T-helper 1 cell treated with Interleukin-12 subunit alpha and Interleukin-12 subunit beta and Interleukin-4 antibody, amounts not matched to agents 30 ng/mL and 1 ng/mL, for 36 hours (primary cell): ENCODE measurements around the gene TDRD5. TPM values are rescaled to one million over a fixed set of nuclear protein-coding genes. Genes with fewer than 3 reads are reported as not detected.

Experiments used
- intact Hi-C: fragments of 100-400 bp; cut with micrococcal nuclease; formaldehyde crosslinking; loops from one replicate; pipeline ENCODE4 v1.15.1; 2024
- total RNA-seq: library from RNA; stranded (reverse); gene quantifications from 2 replicates; pipeline ENCODE4 v1.2.3, GENCODE V29; 2022

Gene TDRD5, protein sequence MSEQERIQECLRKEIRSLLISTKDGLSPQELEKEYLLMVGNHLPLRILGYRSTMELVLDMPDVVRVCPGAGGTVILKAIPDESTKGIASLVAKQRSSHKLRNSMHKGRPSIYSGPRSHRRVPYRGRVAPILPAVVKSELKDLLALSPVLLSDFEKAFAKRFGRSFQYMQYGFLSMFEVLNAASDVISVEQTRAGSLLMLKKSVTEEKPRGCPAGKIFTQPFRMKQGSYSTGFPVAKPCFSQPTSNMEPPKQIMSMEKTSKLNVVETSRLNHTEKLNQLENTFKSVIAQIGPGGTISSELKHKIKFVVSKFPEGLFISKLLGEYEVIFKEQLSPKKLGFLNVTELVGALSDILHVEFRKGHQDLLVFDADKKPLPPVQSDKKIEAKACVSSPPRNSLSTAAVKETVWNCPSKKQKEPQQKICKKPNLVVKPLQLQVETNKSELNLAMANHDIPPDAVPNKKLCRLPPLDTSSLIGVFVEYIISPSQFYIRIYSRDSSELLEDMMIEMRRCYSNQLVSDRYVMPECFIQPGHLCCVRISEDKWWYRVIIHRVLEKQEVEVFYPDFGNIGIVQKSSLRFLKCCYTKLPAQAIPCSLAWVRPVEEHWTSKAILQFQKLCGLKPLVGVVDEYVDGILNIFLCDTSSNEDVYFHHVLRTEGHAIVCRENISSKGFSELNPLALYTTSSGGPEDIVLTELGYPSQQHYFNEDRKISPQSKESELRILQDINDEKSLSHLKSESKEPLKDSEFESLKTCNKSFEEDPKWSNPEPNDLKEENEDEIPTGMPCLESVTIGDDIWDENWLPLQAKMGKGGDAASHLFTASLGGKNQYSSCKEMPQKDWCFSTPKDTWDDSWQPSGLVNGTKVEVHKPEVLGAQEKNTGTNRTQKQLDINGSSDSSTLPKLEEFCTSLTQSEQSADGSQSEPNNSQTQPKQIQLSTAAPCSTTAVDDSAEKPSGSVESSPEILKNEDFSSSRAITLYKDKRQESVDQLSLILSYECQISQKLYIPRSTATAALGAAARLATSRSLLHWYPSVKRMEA
- not detected in 2 replicates for total RNA-seq

DNA sequence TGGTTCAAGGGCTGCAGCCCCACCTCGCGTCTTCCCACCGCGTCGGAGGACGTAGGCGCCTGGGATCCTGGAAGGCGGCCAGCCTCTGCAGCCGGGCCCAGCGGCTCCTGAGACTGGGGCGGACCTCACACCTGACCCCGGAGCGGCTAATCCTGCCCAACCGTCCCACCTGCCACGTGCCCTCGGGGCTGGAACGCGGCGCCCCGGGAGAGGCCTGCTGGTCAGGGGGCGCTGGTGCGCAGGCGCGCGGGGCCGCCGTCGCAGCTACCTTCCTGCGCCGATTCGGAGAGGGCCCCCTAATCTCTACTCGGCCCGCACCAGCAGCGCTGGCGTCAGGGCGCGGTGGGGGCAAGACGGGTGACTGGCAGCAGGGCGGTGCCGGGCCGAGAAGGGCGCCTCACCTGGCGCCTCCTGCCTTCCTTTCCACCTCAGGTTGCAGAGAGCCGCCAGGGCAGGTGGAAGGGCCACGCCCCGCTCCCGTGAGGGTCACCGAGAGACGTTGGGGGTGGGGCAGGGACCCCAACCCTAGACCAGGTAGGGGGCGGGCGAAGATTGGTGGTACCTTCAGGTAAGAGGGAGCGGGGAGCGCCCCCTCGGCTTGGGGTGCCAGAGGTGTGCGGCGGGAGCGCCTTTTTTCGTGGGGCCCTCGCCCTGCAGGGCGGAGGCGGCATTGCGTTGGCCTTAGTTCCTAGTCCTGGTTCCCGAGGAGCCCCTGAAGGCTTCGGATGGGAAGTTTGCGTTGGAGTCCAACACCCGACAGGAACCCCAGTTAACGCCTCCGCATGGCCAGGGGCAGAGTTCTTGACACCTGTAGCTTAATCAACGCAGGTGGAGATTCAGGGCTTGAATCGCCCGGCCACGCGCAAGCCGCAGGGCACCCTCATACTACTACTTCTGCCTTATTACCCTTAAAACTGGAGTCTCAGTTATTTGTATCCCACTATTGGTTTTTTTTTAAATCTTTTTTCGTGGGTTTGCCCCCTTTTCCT, at the start of gene TDRD5:
Gene TDRD5 (plus strand): TSS at position 241 of the 989 bp plus-strand sequence. CDS start 784 bp downstream, outside the sequence.
- intact Hi-C loops = no loop called here

DNA sequence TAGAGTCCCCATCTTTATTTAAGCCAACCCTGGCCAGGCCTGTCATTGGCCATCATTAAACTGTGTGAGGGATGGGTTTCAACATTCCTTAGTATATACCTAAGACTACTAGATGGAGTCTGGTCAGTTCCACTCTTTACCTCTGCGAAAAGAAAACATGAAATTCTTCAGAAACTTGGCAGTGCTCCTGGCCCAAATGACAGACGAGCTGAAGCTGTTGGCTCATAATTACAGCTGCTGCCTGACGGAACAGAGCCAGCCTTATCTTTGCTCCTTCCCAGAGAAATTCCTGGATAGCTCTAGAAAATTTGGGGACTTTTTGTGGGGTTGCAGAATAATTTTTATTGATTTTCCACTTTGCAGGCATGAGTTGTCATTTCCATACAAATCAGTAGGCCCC, 46.3 kb upstream of the TDRD5 start:
- intact Hi-C loops = no loop called here

DNA sequence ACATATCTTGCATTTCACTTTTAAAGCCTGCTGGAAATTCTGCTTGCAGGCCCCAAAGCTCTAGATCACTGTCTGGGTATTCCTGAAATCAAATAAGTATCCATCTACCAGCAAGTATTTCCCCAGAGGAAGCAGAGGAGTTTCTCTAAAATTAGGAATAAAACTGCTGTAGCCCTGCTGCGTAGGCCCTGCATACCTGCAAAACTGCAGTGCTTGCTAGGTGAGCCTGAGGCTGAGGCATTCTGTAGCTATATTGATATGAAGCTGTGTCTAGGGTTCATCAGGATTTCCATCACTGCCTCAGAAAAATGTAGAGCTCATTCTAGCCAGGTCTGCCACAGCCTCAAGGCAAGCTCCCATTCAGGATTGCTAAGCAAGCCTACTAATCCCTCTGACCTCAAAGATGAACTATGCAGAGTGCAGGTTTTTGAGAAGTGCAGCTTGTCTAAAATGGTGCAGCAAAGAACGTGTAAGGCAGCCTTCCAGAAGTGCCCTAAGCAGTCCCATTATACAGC, 44.6 kb upstream of the TDRD5 start:
- intact Hi-C loops = no loop called here

DNA sequence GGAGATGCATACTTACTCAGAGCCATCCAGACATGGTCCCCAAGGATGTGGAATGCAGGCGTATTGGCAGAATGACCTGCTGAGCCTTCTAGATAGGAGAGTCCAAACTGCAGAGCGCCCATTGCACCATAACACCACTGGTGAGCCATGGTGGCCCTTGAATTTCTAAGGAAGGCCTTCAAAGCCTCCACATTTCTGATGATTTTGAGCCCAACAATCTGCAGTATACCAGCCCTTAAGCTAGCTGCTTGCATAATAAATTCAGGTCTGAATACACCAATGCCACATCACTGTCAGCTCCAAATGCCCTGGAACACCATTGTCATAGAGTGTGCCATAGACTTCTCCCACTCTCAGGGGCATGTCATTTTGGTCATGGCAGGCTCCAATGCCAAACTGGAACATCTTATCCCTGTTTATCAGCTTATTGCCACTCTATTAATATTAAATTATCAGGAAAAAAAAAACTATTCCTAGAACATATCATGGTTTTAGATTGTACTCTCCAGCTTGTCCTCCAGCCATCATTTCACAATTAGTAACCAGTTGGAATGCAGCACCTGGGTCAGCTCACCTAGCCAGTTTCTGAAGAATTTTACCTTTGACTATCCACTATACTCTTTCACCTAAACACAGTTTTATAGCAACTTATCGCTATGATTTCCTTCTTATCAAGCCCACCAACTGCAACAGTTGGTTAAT, 42.8 kb upstream of the TDRD5 start:
- intact Hi-C loops = no loop called here

DNA sequence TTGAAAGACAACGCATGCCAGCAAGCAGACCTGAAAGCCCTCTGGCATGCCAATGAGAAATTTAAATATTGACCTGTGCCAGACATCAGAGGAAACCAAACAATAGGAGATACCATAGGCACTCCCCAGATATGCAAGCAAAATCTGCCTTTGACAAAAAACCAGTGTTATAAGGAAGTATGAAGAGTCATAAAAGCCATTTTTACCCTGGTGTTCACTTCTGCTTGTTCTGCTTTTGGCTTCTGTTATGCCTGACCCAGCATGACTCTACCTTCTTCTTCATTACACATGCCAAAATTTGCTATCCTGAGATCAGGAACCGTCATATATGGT, 42.3 kb upstream of the TDRD5 start:
- intact Hi-C loops = no loop called here

DNA sequence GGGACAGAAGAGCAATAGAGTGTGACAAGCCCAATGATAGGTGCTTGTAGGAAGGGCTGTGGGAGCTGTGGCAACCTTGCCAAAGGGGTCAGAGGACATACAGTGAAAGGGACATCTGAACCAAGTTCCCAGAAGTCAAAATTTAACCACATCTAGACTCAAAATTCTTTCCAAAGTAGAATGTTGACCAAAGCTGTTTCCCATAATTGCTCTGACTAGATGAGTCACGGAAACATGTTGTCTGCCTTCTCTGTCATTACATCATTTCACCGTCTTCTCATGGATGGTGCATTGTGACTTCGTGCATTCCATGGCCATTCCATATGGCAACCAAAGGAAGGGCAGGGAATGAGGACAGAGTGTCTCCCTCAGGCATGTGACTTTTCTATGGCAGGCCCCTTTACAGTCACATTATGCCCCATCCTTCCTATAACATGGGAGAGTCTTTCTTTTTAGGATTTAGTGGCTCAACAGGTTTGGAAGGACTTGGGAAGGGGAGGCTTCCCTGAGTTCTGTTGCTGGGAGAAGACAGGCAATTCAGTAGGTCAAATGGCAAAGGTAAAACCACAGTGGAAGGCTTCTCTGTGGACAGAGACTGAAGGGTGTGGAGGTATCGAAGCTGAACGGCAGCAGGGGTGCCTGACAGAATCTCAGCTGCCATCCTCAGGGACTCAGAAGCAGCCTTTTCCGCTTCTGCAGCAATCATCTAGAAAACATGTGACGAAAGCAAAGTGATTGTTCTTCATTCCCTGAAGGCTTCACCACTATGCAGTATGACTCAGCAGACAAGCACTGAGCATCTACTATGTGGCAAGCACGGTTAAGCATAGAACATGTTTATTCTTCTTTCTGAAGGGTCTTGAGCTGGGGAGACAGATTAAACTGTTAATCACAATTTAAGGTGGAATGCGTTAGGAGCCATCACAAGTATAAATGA, 40.6 kb upstream of the TDRD5 start:
- intact Hi-C loops = no loop called here

DNA sequence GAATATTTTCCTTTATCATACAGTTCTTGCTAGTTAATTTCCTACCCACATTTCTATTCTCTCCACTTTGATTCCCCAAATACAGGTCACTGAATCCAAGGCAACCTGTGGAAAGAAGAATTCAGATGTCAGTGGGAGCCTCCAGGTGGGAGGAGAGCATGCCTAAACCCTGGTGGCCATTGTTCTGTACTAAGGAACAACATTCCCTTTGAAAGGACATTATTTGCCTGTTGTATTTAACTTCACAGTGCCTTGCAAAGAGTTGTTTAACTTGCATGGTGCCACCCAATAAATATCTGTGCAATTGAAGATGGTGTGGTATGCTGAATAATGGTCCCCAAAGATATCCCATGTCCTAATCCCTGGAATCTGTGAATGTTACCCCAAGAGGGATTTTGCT, 37.2 kb upstream of the TDRD5 start:
- intact Hi-C loops = no loop called here

DNA sequence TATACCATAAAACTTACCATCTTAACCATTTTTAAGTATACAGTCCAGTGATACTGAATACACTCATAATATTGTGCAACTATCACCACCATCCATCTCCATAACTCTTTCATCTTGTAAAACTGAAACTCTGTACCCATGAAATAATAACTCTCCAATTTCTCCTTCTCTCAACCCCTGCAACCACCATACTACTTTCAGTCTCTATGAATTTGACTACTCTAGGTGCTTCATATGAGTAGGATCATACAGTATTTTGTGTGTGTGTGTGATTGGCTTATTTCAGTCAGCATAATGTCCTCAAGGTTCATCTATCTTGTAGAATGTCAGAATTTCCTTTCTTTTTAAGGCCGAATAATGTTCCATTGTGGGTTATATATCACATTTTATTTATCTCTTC, 33.6 kb upstream of the TDRD5 start:
- intact Hi-C loops = no loop called here

DNA sequence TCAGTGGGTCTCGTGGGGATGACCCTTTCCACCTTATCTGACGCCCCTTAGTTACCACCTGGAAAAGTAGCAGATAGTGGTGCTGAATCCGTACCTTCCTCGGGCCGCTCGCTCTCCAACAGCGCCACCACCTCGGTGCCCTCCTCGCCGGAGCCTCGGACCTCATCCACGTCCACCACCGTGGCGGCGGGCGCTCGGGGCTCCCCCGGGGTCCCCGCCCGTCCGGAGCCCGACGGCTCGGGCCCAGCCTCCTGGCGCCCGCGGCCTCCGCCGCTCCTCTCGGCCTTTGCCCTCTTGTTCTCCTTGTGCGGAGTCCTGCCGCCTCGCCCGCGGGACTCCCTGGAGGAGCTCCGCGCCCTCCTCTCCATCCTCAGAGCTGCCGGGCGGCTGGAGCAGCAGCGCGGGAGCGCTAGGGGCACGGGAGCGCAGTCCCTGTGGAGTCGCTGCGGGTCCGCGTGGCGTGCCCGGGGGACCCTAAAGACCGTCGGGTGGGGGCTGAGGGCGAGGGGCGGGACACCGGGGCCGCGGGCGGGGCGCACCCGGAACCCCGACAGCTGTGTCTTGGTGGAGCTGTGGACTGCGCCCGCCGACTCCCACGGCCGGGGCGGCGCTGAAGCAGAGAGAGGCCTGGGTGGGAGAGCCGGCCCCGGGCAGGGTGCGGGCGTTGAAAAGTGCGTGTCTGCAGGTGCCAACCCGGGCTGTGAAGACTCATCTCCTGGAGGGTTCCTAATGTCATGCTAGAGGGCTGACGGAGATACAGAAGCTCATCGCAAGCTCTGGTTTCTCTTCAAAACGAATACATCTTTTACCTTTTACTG, 15.9 kb upstream of the TDRD5 start, which contains the start of gene NPHS2:
Gene NPHS2 (minus strand): TSS at position 452 of the 818 bp plus-strand sequence. CDS start 84 bp downstream, at position 368.
- intact Hi-C loops = no loop called here

DNA sequence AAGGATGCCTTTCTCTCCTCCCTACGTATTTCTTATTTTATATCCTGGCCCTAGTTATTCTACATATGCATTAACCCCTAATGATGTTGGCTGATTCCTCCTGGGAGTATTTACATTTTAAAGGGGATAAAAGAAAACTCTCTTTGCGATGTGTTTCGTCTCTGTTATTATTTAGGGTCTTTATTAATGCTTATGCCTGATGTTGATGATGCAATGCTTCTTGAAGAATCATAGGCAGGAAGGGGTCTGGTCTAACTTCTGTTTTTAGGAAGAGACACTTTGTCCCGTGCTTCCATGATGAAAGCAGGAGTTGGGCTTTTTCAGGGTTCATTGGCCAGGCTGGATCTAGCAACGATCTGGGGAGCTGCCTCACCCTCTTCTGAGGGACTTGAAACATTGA, 15.1 kb upstream of the TDRD5 start:
- intact Hi-C loops = no loop called here

DNA sequence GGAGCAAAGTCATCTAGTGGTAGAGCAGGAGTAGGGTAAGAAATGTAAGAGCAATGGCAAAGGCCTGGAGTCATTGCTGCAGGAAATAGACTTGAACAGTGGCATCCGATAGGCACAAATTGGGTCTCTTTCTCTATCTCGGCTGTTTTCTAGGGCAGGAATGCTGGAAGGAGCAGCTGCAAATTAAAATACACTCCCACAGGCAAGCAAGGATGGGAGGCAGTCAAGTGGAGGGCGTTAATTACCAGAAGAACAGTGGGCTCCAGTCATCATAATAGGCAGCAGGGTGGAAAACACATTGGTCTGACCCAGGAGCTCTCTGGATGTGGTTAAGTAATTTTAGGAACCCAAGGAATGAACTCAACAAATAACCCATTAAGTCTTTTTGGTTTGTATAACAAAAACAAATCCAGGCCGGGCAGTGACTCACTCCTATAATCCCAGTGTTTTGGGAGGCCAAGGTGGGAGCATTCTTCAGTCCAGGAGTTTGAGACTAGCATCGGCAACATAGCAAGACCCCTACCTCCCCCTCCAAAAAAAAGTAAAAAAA, 7.8 kb upstream of the TDRD5 start:
- intact Hi-C loops = no loop called here

DNA sequence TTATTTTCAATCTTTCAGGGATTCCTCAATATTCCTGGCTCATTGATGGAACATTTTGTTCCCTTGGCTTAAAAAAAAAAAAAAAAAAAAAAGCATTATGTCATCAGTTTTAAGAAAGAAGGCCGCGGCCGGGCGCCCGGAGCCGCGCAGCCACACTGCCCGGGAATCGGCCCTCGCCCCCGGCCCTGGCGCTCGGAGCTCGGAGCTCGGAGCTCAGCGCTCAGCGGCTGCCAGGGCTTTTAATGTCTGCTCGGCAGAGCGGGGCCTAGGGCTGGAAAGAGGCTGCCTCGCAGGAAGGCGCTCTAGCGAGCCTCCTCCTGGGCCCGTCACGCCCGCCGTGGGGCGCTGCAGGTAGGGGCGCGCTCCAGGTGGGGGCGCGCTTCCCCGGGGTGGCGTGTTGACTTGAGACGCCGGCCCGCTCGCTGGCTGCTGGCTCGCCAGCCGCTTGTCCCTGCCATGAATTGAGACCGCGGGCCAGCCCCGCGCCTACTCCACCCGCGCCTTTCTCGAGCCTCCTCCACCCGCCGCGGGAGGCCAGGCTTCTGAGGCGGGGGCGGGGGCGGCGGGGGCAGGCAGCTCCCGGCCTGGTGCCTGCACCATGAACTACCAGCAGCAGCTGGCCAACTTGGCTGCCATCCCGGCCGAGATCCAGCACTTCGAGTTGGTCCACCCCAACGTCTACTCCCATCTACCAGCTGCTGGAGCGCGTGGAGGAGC, 5.4 kb upstream of the TDRD5 start:
- intact Hi-C loops = no loop called here

DNA sequence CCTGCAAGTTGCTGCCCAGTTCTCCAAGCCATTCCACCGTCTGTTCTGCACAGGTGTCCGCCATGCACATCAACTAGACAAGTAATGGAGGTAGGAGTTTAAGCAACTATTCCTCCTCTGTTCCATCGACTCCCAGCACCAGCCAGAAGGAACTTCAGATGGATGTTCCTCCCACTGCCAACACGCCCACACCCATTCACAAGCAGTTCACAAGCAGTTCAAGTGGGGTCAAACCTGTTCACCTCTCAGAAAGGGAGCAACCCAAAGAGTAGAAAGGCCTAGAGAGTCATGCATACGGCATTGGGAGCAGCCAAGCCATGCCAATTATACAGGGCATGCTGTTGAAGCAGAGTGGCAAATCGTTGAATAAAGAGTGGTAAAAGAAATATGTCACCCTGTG, 4.3 kb upstream of the TDRD5 start:
- intact Hi-C loops = no loop called here

DNA sequence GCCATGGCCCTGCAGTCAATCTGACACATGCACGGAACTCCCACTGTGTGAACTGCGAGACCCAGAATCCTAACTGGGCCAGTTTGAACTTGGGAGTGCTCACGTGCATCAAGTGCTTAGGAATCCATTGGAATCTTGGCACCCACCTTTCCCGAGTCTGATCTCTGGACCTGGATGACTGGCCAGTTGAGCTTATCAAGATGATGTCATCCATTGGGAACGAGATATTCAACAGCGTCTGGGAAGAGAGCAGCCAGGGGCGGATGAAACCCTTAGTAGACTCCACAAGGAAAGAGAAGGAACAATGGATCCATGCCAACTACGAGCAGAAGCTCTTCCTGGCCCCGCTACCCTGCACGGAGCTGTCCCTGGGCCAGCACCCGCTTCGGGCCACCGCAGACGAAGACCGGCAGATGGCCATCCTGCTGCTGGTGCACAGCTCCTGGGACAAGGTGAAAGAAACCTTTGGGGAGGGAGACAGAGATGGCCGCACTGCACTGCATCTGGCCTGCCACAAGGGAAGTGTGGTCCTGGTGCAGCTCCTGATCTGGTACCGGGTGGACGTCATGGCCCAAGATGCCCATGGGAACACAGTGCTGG, 3.1 kb upstream of the TDRD5 start:
- intact Hi-C loops = no loop called here

DNA sequence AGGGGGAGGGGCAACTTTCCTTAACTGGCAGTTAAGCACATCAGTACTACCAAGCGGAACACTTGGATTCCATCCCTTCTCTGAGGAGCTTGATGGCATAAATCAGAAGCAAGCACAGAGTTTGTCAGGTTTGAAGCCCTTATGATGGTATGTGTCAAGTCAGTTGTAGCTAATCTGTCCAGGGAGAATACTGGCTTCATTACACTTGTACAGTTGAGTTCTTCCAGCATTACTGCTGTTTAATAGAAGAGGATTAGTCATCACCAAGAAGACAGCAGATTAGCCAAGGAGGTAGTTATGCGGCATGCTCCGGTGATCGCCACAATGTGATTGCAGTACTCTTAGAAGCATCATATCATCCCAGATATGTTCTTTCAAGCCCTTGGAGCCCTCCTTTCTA, 2.1 kb upstream of the TDRD5 start:
- intact Hi-C loops = no loop called here

DNA sequence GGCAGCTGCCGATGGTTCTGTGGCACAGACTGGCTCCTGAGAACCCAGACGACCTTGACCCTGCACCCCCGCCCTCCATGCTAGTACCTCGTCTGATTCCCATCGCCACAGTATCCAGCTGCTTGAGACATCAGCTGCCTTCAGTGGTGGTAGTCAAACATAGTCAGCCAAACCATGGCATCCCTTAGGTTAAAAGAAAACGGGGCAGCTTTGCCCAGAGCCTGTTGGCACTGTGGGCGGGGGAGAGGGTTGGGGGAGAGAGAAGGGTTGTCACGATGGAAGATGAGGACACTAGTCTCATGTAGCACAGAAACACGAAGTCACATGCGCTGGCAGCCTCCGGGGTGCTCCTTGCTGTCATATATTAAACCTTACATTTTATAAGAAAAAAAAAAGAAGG, 961 bp upstream of the TDRD5 start:
- intact Hi-C loops = no loop called here

DNA sequence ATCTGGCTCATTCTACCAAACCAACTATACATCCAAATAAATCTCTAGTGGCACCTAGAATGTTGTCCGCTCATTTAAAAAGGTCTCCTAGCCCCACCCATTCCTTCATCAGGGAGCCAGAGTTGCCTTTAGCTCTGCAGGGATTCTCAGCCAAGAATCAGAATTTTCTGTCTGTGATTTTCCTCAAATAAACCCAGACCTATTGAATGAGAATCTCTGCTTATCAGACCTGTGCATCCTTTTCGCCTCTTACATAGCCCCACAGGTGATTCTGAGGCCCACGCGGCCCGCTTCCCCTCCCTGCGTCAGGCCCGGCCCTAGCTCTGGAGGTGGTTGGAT, 410 bp upstream of the TDRD5 start:
- intact Hi-C loops = no loop called here
